IMR-90 (cell line): ENCODE data around the gene FGF5.

Experiments
- BHLHE40 ChIP-seq: fragments of 150-350 bp; IDR thresholded peaks from 2 replicates; pipeline ENCODE4 v1.6.1; 2016; ENCODE audit warnings: mild to moderate bottlenecking, low read depth, low read length
- CEBPB ChIP-seq: IDR thresholded peaks from 2 replicates; pipeline ENCODE4 v1.6.1; 2012; ENCODE audit warnings: low read depth, low read length, improper control_type of control experiment
- FOS ChIP-seq: fragments of 150-350 bp; IDR thresholded peaks from 2 replicates; pipeline ENCODE4 v1.6.1; 2016; ENCODE audit warnings: low read depth, low read length
- MAZ ChIP-seq: IDR thresholded peaks from 2 replicates; pipeline ENCODE4 v1.6.1; 2012; ENCODE audit warnings: low read depth, mild to moderate bottlenecking, low read length, improper control_type of control experiment, moderate library complexity, borderline replicate concordance
- MXI1 ChIP-seq: IDR thresholded peaks from 2 replicates; pipeline ENCODE4 v1.6.1; 2012; ENCODE audit warnings: low read depth, mild to moderate bottlenecking, low read length, moderate library complexity, borderline replicate concordance
- NFE2L2 ChIP-seq: fragments of 150-350 bp; IDR thresholded peaks from 2 replicates; pipeline ENCODE4 v1.6.1; 2016; ENCODE audit warnings: low read depth, mild to moderate bottlenecking, low read length
- POLR2A ChIP-seq: IDR thresholded peaks from 2 replicates; pipeline ENCODE4 v1.6.1; 2012; ENCODE audit warnings: mild to moderate bottlenecking, low read depth, low read length
- RAD21 ChIP-seq: IDR thresholded peaks from 2 replicates; pipeline ENCODE4 v1.6.1; 2012; ENCODE audit warnings: low read length, improper control_type of control experiment
- RCOR1 ChIP-seq: IDR thresholded peaks from 2 replicates; pipeline ENCODE4 v1.6.1; 2012; ENCODE audit warnings: mild to moderate bottlenecking, low read length, improper control_type of control experiment; ENCODE audit not compliant: insufficient replicate concordance
- RFX5 ChIP-seq: IDR thresholded peaks from 2 replicates; pipeline ENCODE4 v1.8.0; 2012; ENCODE audit warnings: low read depth, mild to moderate bottlenecking, low read length, moderate library complexity
- SMC3 ChIP-seq: fragments of 150-350 bp; IDR thresholded peaks from 2 replicates; pipeline ENCODE4 v1.6.1; 2016; ENCODE audit warnings: low read depth, mild to moderate bottlenecking, antibody characterized with exemption, low read length, moderate library complexity
- TF ChIP-seq, protein P1 (sequence below): conservative IDR thresholded peaks from 2 replicates; pipeline ENCODE4 v1.5.1; 2012; ENCODE audit warnings: mild to moderate bottlenecking, low read depth, low read length, improper control_type of control experiment
- TF ChIP-seq, protein P2 (sequence below): fragments of 150-350 bp; IDR thresholded peaks from 2 replicates; pipeline ENCODE4 v1.6.1; 2016; ENCODE audit warnings: low read depth, mild to moderate bottlenecking, low read length, moderate library complexity, borderline replicate concordance
- TF ChIP-seq, protein P3 (sequence below): fragments of 150-350 bp; IDR thresholded peaks from 2 replicates; pipeline ENCODE4 v1.6.1; 2017; ENCODE audit warnings: mild to moderate bottlenecking, antibody characterized with exemption, low read length, low read depth

DNA sequence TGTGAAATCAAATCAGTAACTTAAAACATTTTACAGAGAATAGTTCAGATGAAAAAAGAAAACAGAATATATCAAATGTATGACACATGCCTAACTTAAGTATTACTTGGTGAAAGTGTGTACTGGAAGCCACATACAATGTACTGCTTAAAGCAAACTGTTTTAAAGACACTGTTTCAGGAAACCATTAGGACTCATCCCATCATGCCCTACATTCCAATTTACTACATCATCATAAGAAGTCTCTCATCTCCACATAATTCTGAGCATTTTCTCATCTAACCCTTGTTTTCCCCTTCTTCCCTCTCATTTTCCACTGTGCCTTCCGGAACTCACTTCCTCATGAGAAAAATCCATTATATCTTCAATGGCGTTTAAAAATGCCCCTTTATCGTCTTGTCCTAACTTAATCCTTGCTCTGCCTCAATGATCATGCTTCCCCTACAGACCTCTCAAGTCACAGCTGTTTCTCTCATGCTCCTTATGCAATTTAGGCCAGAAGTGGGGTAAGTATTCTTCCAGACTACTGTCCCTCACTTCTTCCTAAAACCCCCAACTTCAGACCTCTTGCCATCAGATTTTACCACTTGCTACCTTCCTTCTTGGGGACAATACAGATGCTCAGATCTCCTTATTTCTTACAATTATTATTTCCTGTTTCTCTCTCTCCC is 26.8 kb upstream of the FGF5 start:
- TF ChIP-seq, protein P1, sequence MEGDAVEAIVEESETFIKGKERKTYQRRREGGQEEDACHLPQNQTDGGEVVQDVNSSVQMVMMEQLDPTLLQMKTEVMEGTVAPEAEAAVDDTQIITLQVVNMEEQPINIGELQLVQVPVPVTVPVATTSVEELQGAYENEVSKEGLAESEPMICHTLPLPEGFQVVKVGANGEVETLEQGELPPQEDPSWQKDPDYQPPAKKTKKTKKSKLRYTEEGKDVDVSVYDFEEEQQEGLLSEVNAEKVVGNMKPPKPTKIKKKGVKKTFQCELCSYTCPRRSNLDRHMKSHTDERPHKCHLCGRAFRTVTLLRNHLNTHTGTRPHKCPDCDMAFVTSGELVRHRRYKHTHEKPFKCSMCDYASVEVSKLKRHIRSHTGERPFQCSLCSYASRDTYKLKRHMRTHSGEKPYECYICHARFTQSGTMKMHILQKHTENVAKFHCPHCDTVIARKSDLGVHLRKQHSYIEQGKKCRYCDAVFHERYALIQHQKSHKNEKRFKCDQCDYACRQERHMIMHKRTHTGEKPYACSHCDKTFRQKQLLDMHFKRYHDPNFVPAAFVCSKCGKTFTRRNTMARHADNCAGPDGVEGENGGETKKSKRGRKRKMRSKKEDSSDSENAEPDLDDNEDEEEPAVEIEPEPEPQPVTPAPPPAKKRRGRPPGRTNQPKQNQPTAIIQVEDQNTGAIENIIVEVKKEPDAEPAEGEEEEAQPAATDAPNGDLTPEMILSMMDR = no peak
- TF ChIP-seq, protein P2, sequence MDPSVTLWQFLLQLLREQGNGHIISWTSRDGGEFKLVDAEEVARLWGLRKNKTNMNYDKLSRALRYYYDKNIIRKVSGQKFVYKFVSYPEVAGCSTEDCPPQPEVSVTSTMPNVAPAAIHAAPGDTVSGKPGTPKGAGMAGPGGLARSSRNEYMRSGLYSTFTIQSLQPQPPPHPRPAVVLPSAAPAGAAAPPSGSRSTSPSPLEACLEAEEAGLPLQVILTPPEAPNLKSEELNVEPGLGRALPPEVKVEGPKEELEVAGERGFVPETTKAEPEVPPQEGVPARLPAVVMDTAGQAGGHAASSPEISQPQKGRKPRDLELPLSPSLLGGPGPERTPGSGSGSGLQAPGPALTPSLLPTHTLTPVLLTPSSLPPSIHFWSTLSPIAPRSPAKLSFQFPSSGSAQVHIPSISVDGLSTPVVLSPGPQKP = no peak
- no peak for TF ChIP-seq SMC3
- no peak for TF ChIP-seq MXI1
- TF ChIP-seq POLR2A = no peak
- TF ChIP-seq RFX5 = no peak
- no peak for TF ChIP-seq NFE2L2
- TF ChIP-seq RCOR1 = no peak
- TF ChIP-seq, protein P3, sequence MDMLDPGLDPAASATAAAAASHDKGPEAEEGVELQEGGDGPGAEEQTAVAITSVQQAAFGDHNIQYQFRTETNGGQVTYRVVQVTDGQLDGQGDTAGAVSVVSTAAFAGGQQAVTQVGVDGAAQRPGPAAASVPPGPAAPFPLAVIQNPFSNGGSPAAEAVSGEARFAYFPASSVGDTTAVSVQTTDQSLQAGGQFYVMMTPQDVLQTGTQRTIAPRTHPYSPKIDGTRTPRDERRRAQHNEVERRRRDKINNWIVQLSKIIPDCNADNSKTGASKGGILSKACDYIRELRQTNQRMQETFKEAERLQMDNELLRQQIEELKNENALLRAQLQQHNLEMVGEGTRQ = no peak
- TF ChIP-seq MAZ = no peak
- TF ChIP-seq FOS = no peak
- TF ChIP-seq CEBPB = 0 out of 2 replicates have a peak, but pooled peaks have one; percentile 5
- TF ChIP-seq BHLHE40 = no peak
- TF ChIP-seq RAD21 = no peak
